ENCODE measurements around the gene BEGAIN.

The BEGAIN gene

GRCh38 chr14:100548295-100548655 is 38.9 kb downstream of the BEGAIN start:
- no peak for DNase-seq

GRCh38 chr14:100547633-100548294 is 39.5 kb downstream of the BEGAIN start:
- DNase-seq, result peak; percentile 17

- DNase-seq, result no peak
Observed at GRCh38 chr14:100546051-100546443, 41.2 kb downstream of the BEGAIN start.

DNA sequence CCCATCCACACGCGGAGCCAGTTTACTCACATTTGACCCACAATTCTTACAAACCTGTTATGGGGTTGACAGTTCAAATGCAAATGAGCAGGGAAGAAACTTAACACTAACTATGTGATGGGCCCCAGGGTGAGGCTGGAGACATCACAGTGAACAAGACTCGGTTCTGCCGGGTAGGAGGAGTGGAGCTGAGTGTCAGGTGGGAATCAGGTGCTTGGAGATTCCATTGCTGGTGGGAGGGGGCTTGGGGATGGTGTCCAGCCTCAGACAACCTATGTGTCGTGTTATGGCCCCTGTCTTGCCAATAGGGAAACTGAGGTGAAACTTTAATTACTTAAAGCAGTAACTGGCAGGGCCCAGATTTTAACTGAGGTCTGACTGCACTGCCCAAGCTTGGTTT is 41.9 kb downstream of the BEGAIN start:
- DNase-seq, result no peak

DNA sequence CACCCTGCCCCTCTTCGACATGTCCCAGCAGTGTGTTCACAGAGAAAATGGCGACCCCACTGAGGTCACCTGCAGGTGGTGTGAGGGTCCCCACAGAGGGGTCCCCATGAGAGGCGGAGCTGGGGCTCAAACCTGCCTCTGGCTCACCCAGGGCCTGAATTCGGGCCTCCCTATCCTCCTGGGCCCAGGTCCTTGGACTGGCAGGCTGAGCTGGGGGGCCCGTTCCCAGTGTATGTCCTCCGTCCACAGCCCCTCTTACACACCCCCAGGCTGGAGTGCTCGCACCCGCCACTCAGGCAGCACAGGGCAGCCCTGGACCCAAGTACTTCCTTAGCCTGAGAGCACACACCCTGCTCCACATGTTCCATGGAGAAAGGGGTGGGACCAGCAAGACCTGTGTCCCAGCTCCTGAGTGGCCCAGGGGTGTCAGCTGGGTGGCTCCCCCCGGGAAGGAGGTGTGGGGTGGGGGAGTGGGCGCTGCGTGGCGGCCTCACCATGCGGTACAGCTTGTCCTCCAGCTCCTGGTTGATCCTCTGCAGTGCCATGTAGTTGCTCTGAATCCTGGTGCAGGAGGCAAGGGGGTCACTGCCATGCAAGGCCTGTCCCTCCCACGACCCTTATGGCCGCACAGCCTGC is 42.6 kb downstream of the BEGAIN start:
- no peak for DNase-seq

DNA sequence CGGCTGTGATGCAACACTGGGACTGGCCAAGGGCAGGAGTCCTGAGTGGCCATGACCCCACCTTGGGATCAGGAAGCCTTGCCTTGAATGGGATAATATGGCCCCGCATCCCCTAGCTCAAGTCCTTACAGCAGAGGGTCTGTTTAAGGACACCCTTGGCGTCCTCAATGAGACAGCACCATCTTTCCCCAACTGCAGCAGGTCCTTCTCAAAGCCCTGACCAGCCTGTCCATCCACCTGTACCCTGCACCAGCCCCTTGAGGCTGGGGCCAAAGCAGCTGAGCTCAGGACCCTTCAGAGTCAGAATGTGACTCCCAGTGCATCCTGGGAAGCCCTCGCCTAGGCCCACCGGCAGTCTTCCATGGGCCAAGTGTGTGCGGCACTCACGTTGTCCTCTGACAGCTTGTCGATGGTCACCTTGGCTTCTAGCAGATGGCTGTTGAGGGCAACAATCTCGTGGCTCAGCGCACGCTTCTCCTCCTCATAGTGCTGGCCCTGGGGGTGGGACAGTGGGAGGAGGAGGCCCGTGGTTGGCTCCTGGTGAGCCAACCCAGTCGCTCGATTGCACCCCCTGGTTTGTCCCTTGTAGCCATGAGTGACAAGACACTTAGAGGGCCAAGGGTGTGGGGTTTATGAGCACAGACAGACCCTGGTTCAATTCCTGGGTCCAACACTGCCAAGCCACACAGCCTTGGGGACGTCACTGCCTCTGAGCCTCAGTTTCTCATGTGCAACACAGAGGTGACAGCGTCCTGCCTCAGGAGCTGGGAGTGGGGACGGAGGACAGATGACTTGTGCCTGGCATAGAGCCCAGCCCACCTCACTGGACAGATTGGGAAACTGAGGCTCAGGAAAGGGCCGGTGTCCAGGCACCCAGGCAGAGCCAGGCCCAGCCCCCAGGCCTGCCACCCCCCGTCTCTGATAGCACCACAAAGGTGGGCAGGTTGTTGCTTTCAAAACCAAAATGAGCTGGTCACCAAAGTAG is 43.5 kb downstream of the BEGAIN start:
- no peak for DNase-seq

- DNase-seq, result no peak
Observed at GRCh38 chr14:100542619-100543205, 44.5 kb downstream of the BEGAIN start.

- no peak for DNase-seq
Observed at GRCh38 chr14:100541621-100542560, 45.3 kb downstream of the BEGAIN start.

DNA sequence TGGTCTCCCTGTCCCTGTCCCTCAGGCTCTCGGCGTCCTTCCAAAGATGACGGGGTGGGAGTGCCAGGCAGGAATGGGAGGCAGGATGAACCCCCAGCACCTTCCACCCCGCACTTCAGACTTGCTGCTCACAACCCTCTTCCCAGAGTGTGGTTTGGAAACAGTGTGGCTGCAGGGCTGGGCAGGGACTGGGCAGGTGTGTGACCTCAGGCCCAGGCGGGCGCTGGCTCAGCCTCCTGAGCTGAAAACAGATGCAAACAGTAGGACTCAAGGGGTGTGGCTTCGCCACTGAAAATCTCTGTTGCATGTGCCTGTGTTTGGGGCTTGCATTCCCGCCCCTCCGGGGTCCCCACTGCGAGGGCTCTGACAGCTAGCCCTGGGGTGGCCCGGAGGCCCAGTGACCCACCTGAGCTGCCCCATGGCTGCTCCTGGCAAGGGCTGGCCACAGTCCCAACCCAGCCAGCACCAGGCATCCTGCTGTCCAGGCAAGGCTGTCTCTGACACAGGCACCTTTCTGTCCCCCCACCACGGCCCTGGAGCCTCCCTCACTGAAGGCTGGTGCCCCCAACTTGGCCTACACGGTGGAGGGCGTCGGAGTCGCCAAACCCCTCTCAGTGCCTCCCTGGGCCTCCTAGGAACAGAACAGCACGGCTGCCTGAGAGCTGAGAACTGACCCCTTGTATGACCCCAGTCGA is 46.1 kb downstream of the BEGAIN start:
- DNase-seq, result no peak

GRCh38 chr14:100540141-100540925 is 46.9 kb downstream of the BEGAIN start:
- no peak for DNase-seq

- DNase-seq, result no peak
Observed at GRCh38 chr14:100539766-100540140, 47.5 kb downstream of the BEGAIN start.

- no peak for DNase-seq
Observed at GRCh38 chr14:100539003-100539660, 48.1 kb downstream of the BEGAIN start.

GRCh38 chr14:100538351-100539002 is 48.7 kb downstream of the BEGAIN start:
- DNase-seq, result no peak

DNA sequence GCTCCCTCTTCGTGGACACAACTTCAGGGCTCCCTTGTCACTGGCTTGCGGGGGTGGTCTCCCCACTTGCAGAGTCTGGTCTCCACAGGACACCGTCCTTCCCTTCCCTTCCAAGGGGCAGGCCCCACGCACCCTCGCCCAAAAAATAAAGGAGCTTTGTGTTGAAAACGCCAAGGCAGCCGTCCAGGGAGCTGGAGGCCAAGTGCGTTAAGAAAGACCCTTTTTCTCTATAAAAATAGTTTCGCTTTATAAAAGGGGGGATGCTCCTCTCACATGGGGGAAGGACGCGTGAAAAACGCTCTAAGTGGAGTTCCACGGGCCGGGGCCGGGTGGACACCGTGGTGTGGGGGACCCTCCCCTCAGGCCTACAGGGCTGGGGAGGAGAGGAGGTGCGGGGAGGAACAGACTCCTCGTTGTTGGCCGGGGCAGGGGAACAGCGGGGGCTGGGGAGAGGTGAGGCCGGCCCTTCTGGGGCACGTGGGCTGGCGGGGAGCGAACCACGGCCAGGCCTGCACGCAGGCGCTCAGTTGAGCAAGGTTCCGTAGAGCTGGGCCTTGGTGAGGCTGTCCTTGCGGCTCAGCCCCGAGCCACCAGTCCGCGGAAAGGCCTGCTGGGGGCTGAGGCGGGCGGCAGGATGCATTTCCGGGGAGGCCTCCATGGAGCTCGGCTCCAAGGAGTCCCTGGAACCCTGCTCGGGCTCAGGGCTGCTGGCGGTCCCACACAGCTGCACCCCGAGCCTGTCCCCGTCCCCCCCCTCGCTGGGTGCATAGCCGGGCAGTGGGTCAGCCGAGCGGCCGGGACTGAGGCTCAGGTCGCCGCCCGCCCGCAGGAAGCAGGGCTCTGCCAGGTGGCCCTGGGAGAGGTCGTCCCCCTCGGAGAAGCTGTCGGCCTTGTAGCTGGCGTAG is 49.5 kb downstream of the BEGAIN start:
- DNase-seq, result no peak

DNA sequence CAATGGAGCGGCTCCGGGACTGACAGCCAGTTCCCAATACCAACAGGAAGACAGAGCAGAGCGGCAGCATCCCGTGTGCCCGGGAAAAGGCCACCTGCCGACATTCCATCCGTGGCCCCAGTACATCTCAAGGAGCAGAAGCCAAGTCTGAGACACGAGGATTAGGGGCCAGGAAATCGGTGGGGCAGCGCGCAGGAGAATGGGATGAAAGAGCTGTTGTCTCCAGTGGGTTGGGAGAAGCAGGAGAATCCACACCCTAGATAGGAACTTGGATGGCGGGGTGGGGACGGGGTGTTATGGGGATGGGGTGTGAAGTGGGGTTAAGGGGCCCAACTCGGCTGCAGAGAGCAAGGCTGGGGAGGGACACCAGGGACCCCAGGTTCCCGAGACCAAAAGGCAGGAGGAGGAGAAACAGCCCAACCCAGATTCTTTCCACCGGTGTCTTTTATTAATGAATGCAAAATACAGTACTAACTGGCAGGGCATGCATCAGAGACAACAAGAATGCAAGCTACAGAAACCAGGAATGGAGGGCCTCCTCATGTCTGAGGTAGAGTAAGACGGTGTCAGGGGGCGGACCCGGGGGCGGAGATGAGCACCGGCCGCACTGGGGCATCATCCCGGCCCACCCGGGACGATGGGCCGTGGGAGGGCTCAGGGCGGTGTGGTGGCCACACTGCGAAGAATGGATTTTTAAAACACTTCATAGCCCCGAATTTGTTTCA is 50.3 kb downstream of the BEGAIN start:
- DNase-seq, result no peak

- no peak for DNase-seq
Observed at GRCh38 chr14:100536121-100536510, 51.1 kb downstream of the BEGAIN start.

DNA sequence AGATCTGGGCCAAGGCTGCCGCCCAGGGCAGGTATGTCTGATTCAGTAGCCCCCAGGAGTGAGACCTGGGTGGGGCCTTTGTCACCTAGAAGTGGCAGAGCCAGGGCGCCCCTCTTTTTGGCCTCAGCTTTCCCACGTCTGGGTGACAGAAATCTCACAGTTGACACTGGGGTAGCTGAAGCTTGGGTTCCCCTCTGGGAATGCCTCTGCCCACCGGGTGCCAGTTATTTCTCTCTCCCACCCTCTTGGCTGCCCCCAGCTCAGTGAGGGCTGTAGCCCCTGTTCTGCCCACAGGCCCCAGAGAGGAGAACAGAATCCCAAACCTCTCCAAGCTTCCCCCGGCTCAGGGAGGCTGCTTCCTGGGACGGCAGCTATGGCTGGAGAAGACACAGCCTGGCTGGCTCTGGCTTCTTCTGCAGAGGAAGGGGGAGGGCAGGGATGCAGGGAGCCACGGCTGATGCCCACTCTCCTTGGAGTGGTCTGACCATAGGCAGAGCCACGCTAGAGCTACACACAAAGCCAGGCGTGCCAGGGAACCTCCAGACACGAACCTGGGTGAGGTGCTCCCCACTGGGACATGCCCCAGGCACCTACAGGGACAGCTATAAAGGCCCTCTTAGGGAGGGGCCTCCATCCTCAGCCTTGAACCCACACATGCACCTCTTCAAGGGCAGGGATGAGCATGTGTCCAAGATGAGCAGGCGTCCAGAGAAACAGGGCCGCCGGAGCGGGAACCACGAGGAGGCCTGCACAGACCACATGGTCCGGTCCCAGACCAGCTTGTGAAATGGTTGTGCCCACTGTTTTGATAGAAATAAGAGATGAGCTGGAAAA is 51.7 kb downstream of the BEGAIN start:
- DNase-seq, result no peak

Data from effector CD8-positive, alpha-beta T cell (primary cell).